Osteocyte (in vitro differentiated cells): ENCODE data around the gene ZCCHC12. TPM values are rescaled to one million over a fixed set of nuclear protein-coding genes. Genes with fewer than 3 reads are reported as not detected.

Source experiments
- DNase-seq: peaks from one replicate; pipeline ENCODE4 v3.0.0; 2021; ENCODE audit warnings: mixed read lengths; ENCODE audit not compliant: unreplicated experiment; ENCODE audit errors: extremely low spot score
- H3K27ac Mint-ChIP-seq: one replicate; pipeline ENCODE4 v1.8.0; 2021; ENCODE audit warnings: mild to moderate bottlenecking, mixed read lengths; ENCODE audit not compliant: unreplicated experiment
- H3K27me3 Mint-ChIP-seq: one replicate; pipeline ENCODE4 v1.8.0; 2021; ENCODE audit warnings: mixed read lengths; ENCODE audit not compliant: unreplicated experiment
- H3K36me3 Mint-ChIP-seq: one replicate; pipeline ENCODE4 v1.8.0; 2021; ENCODE audit warnings: mixed read lengths; ENCODE audit not compliant: unreplicated experiment
- H3K4me1 Mint-ChIP-seq: one replicate; pipeline ENCODE4 v1.8.0; 2021; ENCODE audit warnings: mixed read lengths; ENCODE audit not compliant: unreplicated experiment
- H3K4me3 Mint-ChIP-seq: one replicate; pipeline ENCODE4 v1.8.0; 2021; ENCODE audit warnings: mild to moderate bottlenecking, moderate library complexity, mixed read lengths; ENCODE audit not compliant: unreplicated experiment
- H3K9me3 Mint-ChIP-seq: one replicate; pipeline ENCODE4 v1.8.0; 2021; ENCODE audit warnings: mixed read lengths; ENCODE audit not compliant: unreplicated experiment
- CTCF ChIP-seq: fragments of 200-600 bp; sonication (generic); IDR thresholded peaks from 2 replicates; pipeline ENCODE4 v1.5.0; 2021; ENCODE audit warnings: antibody characterized with exemption, mild to moderate bottlenecking, moderate library complexity
- total RNA-seq: library from RNA; stranded (reverse); gene quantifications from 2 replicates; pipeline ENCODE4 v1.2.1, GENCODE V29; 2021

The ZCCHC12 gene
- total RNA-seq, 1 donor from 2014 or later: 0.16 TPM

DNA sequence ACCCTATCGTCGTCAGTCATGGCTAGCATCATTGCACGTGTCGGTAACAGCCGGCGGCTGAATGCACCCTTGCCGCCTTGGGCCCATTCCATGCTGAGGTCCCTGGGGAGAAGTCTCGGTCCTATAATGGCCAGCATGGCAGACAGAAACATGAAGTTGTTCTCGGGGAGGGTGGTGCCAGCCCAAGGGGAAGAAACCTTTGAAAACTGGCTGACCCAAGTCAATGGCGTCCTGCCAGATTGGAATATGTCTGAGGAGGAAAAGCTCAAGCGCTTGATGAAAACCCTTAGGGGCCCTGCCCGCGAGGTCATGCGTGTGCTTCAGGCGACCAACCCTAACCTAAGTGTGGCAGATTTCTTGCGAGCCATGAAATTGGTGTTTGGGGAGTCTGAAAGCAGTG lies 1.6 kb downstream of the ZCCHC12 start:
- peaks cover 13% of the 10 kb centered on the region for H3K4me1 Mint-ChIP-seq
- peaks cover 40% of the 10 kb centered on the region for H3K27me3 Mint-ChIP-seq
- no peak overlapping the region for H3K4me3 Mint-ChIP-seq
- no peak for DNase-seq
- peaks cover 6% of the 10 kb centered on the region for H3K9me3 Mint-ChIP-seq
- peaks cover 3% of the 10 kb centered on the region for H3K36me3 Mint-ChIP-seq
- no peak for TF ChIP-seq CTCF
- H3K27ac Mint-ChIP-seq: no peak overlapping the region

DNA sequence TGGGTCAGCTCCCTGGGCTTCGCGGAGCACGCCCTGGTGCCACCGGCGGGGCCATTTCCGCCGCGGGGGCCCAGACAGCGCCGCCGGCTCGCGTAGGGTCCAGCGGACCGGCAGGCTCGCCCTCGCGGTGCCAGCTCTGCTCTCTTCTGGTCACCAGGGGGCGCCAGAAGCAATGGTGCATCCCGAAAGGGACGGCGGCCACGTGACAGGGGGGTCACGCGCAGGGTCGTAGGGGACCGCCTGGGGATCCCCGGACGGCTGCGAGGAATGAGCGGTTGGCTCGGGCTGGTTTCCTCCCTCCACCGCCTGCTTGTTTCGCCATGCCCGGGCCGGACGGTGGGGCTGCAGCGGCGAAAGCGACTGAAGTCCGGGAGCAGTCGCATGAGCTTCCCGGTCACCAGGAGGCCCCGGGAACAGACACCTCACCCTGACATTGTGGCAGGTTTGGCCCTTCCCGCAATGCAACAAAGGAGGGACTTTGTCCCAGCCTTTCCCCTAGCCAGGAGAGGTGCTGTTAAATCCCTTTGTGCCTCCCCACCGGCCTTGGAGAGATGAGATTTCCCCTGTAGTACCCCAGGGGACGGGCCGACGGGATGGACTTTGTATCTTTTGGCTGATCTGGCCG lies 15.8 kb downstream of the ZCCHC12 start:
- H3K27ac Mint-ChIP-seq: no peak overlapping the region
- peak; percentile 74 for TF ChIP-seq CTCF
- peak overlapping the region; percentile 50 for H3K4me3 Mint-ChIP-seq
- H3K9me3 Mint-ChIP-seq: peaks cover 8% of the 10 kb centered on the region
- no peaks in the 10 kb centered on the region for H3K36me3 Mint-ChIP-seq
- DNase-seq: peak; percentile 90
- H3K4me1 Mint-ChIP-seq: no peaks in the 10 kb centered on the region
- peaks cover 5% of the 10 kb centered on the region for H3K27me3 Mint-ChIP-seq

DNA sequence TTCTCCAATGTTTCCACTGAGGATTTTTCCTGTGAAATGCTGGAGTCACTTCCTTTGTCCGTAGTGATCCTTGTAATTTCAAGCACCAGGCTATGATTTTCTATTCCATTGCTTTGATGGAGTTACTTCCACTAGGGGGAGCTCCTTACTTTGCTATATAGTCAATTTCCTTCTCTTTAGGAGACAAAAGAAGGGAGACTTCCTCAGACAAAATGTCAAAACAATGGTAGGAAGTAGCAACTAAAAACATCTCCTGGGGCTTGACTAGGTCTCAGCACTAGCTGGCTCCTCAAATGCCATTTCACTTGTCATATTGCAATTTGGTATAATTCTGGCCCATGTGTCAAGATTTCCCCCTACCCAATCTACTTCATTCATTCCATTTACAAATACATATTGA lies 24.1 kb downstream of the ZCCHC12 start:
- no peak for DNase-seq
- Mint-ChIP-seq H3K36me3 (no peaks in the 10 kb centered on the region), H3K27me3 (peaks cover 8% of the 10 kb centered on the region), H3K4me3 (no peak overlapping the region), H3K27ac (no peak overlapping the region), H3K9me3 (no peaks in the 10 kb centered on the region), H3K4me1 (no peaks in the 10 kb centered on the region)
- peak; percentile 65 for TF ChIP-seq CTCF

DNA sequence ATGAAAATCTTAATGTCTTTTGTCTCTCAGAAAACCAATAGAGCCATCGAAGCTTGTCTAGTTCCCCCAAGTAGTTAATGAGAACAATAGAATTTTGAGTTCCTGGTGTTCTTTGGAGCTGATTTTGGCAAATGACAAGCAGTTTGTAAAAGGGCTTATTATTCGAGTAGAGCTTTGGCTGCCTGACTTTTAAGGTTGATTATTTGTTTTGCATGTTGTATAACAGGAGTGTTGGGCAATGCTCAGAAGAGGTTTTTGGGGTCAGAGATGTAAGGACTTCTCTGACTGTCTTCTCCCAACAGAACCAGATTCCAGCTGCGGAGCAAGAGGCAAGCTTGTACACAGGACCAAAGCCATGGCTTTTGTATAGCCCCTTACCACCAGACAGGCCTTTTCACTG lies 30.0 kb downstream of the ZCCHC12 start:
- H3K27ac Mint-ChIP-seq: no peak overlapping the region
- H3K4me3 Mint-ChIP-seq: no peak overlapping the region
- H3K4me1 Mint-ChIP-seq: no peaks in the 10 kb centered on the region
- H3K9me3 Mint-ChIP-seq: no peaks in the 10 kb centered on the region
- DNase-seq: no peak
- no peaks in the 10 kb centered on the region for H3K36me3 Mint-ChIP-seq
- H3K27me3 Mint-ChIP-seq: peaks cover 8% of the 10 kb centered on the region
- no peak for TF ChIP-seq CTCF

- Mint-ChIP-seq H3K9me3 (peaks cover 6% of the 10 kb centered on the region), H3K27me3 (peaks cover 3% of the 10 kb centered on the region), H3K4me3 (no peak overlapping the region), H3K27ac (no peak overlapping the region), H3K4me1 (no peaks in the 10 kb centered on the region), H3K36me3 (no peaks in the 10 kb centered on the region)
- DNase-seq: no peak
- no peak for TF ChIP-seq CTCF
Measured at GRCh38 chrX:118855681-118856310, 32.2 kb downstream of the ZCCHC12 start.
